NCI-H146 treated with DMSO at 0.1 percent for 48 hours (cell line): ENCODE measurements around the gene SIGLEC10.
"Not testable (repeated sequence)": the region's sequence is repeated elsewhere in the genome, so short reads cannot be mapped to it uniquely, and the experiment has no call there.

Experiments
- DNase-seq: peaks from one replicate; lab custom pipeline; 2025; ENCODE audit not compliant: unreplicated experiment; lab: John Stamatoyannopoulos, UW

Gene SIGLEC10

GRCh38 chr19:51397453-51397852 is 20.0 kb downstream of the SIGLEC10 start:
- not testable (repeated sequence) for DNase-seq

DNA sequence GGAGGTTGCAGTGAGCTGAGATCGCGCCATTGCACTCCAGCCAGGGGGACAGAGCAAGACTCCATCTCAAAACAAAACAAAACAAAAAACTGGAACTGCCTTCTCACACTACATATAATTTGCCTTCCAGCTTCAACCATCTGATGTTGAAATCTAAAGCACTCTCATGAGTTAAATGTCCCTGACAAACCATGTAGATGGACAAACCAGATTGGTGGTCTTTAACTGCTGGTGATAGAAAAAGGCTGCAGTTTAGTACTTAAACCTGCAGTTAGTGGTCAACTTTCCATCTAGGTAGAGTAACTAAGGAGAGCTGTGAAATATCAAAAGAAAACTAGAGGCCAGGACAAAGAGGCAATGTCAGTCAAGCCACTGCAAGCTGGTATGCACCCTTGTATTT is 21.3 kb downstream of the SIGLEC10 start:
- DNase-seq = no peak

DNA sequence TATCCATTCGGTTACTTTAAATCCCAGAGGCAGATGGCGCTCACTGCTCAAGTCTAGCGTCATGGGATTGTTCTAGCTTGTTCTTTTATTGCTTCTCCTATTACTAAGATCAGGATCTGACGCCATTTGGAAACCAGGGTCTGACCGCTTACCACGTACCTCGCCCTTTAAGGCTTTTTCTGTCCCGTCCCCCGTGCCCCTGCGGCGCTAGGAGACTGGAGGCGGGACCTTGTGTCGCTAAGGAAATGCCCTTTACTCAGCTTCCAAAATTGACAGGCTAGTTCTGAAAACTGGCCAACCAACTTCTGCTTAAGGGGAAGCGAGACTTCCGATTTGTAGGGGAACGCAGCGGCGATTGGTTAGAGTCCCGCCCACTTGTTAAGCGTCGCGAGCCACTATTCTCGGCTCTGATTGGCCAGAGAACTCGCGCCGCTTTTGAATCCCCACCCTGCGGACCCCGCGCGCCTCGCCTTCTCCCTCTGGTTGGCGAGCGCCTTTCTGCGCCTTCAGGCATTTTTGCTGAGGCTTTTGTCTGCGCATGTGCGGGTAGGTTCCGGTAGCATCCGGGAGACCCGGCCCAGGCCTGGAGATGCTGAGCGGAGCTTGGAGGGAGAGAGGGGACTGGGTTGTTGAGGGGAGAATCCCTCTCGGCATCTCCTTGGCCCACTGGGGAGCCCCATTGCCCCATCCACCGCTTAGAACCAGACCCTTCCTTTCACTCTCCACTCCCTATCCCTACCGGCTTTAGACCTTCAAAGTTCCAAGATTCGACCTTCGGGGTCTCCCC is 23.2 kb downstream of the SIGLEC10 start:
- peak; percentile 7 for DNase-seq

GRCh38 chr19:51392701-51393100 is 24.7 kb downstream of the SIGLEC10 start:
- no peak for DNase-seq

- no peak for DNase-seq
These were observed 26.3 kb downstream of the SIGLEC10 start for GRCh38 chr19:51391073-51391611.

- no peak for DNase-seq
These were observed 28.3 kb downstream of the SIGLEC10 start for GRCh38 chr19:51389143-51389542.

GRCh38 chr19:51387924-51388389 is 29.5 kb downstream of the SIGLEC10 start, which contains the start of gene LIM2:
Gene LIM2, minus strand, starts transcription at chr19:51387974. Its CDS starts 531 bp downstream, at chr19:51387443.
- no peak for DNase-seq

DNA sequence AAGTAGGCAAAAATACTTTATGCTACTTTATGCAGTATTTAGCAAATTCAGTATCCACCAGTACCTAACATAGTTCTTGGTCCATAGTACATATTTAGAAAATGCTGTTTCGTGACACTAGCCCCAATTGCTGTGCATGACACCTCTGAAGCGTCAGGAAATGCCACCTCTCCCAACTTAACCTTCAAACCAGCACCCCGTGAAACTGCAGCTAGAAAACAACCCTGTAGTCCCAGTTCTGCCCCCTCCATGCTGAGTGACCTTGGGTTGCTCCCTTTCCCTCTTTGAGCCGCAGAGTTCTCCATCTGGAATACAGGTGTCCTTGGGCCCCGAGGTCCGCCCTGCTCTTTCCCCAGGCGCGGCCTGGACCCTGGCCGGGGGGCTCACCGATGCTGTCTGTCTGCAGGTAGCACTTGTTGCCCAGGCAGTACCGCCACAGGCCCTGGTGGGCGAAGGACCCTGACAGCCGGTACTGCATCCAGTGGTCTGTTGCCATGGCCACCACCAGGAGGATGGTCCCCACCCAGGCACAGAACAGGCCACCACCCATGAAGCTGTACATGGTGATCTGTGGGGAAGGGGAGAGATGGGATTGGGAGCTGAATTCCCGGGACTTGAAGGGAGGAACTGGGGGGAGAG is 30.4 kb downstream of the SIGLEC10 start:
- DNase-seq = no peak

DNA sequence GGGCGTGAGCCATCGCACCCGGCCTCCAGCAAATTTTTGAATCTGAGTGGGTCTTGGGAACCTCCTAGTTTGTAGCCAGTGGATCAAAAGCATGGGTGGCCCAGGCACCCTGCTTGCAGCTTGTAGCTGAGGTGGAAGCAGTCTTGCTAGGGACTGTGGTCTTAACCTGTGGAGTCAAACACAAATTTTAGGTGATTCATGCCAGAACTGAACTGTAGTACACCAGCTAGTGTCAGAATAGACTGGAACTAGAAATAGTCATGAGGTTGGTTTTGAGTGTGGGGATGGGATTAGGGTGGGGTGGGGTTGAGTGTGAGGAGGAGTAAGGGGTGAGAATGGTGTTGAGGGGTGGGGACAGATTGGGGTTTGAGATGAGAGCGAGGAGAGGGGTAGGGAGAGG is 35.4 kb downstream of the SIGLEC10 start:
- no peak for DNase-seq

DNA sequence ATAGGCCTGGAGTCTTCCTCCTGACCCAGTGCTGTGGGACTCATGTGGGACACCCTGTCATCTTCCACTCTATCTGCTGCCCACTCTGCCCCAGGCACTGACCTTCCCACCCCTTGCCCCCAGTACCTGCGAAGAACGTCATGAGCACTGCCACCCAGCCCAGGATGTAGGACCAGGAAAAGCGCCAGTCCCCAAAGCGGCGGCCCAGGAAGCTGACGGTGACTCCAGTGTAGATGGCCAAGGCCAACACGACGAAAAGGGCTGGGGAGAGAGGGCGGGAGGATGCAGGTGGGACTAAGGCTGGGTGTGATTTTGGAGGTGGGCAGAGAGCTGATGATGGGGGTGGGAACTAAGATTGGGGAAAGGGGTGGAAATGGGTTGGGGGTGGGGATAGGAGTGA is 37.1 kb downstream of the SIGLEC10 start:
- DNase-seq = no peak

DNA sequence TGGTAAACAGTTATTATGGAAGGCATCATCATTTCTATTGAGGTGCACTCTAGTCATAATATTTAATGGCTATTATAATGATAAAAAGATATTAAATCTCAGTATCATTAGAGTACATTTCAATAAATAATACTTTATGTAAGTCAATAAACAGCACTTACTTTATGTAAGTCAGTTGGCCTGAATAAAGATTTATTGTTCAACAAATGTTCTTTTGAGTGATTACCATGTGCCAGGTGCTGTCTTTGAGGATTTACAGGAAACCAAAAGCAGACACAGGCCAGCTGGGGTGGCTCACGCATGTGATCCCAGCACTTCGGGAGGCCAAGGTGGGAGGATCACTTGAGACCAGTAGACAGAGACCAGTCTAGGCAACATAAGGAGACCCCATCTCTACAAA is 40.0 kb downstream of the SIGLEC10 start:
- DNase-seq = no peak

DNA sequence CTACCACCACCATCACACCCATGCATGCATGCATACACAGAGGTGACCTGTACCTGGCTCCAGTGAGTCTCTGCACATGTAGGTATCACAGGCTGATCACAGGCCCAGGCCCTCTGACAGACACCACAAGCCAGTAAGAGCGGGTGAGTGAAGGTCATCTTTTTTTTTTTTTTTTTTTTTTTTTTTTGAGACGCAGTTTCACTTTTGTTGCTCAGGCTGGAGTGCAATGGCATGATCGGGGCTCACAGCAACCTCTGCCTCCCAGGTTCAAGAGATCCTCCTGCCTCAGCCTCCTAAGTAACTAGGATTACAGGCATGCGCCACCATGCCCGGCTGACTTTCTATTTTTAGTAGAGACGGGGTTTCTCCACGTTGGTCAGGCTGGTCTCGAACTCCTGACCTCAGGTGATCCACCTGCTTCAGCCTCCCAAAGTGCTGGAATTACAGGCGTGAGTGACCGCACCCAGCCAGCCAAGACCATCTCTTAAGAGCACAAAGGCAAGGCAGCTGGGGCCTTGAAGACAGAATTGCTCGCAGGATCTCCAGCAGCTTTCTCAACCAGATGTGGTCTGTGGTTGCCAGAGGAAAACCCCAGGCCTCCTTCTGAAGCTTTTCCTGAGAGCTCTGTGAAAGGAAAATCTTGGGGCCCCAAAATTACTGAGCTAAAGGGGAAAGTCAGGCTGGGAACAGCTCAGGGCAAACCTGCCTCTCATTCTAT is 41.8 kb downstream of the SIGLEC10 start:
- no peak for DNase-seq

DNA sequence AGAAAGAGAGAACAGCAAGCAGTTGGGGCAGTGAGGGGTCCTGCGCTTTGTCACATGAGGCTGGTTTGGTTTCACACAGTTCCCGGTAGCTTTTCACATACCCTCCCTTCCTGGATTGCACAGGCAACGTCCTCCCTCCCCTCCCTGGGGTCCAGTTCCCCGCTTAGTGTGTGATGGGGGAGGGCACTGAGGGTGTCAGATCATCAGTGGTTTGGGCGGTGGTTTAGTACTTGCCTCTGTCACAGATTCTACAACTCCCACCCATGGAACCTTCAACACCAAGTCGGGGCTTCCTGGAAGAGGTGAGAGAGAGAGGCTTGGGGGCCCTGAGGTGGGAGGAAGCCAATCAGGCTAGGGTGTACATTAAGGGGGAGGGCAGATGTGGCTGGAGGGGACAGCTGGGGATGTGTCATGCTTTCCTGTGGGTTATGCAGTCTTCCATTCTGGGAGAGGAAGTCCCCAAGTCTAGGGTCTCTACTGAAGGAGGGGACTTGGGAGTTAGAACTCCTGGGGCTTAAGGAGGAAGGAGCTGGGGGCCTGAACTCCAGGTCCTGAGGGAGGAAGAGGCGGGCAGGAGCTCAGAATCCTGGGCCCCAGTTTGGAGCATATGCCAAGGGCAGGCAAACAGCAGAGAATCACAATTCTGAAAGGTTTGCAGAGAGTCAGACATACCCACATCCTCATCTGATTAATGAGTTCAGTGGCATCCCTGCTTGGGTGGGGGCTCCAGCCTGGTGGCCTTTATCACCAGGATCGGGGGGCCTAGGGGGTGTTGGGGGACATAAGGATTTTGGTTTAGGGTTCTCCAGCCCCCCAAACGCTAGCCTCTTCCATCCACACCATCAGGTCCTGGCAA is 44.6 kb downstream of the SIGLEC10 start, which contains the start of gene NKG7:
TSS of gene NKG7 (minus strand) at position 6 of the 856 bp plus-strand sequence. CDS start 119 bp downstream, outside the sequence.
- no peak for DNase-seq

- no peak for DNase-seq
These were observed 45.3 kb downstream of the SIGLEC10 start for GRCh38 chr19:51372021-51372648.

GRCh38 chr19:51371186-51371690 is 46.2 kb downstream of the SIGLEC10 start:
- DNase-seq = no peak

DNA sequence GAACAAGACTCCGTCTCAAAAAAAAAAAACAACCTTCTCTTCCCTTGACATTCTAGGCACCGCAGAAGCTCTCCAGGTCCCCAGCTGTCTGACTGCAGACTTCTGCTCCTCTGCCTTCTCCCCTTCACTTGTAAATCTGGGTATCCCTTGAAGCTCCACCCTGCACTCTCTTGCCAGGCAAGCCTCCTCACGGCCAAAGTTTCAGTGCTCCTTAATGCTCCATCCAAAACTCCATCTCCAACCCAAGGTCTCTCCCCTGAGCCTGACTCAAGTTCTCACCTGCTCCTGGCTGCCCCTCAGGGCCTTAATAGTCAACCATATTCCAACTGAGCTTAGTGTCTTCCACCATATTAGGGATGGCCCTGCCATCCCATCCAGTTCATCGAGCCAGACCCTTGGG is 47.2 kb downstream of the SIGLEC10 start:
- no peak for DNase-seq

GRCh38 chr19:51368366-51369282 is 48.8 kb downstream of the SIGLEC10 start, which contains the start of gene CLDND2:
Gene CLDND2, minus strand, starts transcription at chr19:51369003. Its CDS starts 426 bp downstream, at chr19:51368577.
- DNase-seq = no peak

GRCh38 chr19:51367565-51368365 is 49.7 kb downstream of the SIGLEC10 start:
- no peak for DNase-seq
